ENCODE results near the gene PEAK3. TPM values are rescaled to one million over a fixed set of nuclear protein-coding genes. Genes with fewer than 3 reads are reported as not detected.

PEAK3 gene
- total and polyA plus RNA-seq, 4 donors: 0.31 to 7.4 (median 3.8) TPM

- no peaks in the 10 kb centered on the region for H3K27me3 ChIP-seq (ENCODE audit: control insufficient read depth in 3 of 3, insufficient read depth in 3 of 3, low read length in 2 of 3)
- TF ChIP-seq CTCF (IDR thresholded peaks at IDR 0.05; ENCODE audit: control extremely low read depth, extremely low read depth): no peak
- ATAC-seq (ENCODE audit: insufficient read depth, low FRiP score) (no peak), DNase-seq (no peak)
- 87 to 90% methylated on average over 12 of the region's 12 CpGs for WGBS, 2 donors
- H3K27ac ChIP-seq (ENCODE audit: low read depth in 1 of 2, low read length in 1 of 2): no peak overlapping the region
- no peaks in the 10 kb centered on the region for H3K9me3 ChIP-seq (ENCODE audit: control insufficient read depth in 4 of 4, insufficient read depth in 3 of 4, low read length in 3 of 4)
- H3K4me3 ChIP-seq: no peak overlapping the region
- peaks cover 0 to 32% (median 3%) of the 10 kb centered on the region in 4 donors for H3K36me3 ChIP-seq (ENCODE audit: control insufficient read depth in 4 of 4, insufficient read depth in 4 of 4, low read length in 4 of 4)
- H3K4me1 ChIP-seq (ENCODE audit: control insufficient read depth in 5 of 5, insufficient read depth in 5 of 5, low read length in 5 of 5): no peaks in the 10 kb centered on the region
- no peak overlapping the region for H3K9ac ChIP-seq (ENCODE audit: insufficient read depth in 1 of 2, low read length in 2 of 2)
Observed at GRCh38 chr19:2320939-2321338, 39.0 kb upstream of the PEAK3 start.

GRCh38 chr19:2320049-2320448 is 38.1 kb upstream of the PEAK3 start:
- TF ChIP-seq CTCF (IDR thresholded peaks at IDR 0.05; ENCODE audit: control extremely low read depth, extremely low read depth): no peak
- WGBS, 2 donors: 78 to 87% methylated on average over 12 of the region's 12 CpGs
- Histone ChIP-seq H3K4me3 (no peak overlapping the region), H3K36me3 (ENCODE audit: control insufficient read depth in 4 of 4, insufficient read depth in 4 of 4, low read length in 4 of 4) (peaks cover 0 to 27% (median 3%) of the 10 kb centered on the region in 4 donors), H3K27me3 (ENCODE audit: control insufficient read depth in 3 of 3, insufficient read depth in 3 of 3, low read length in 2 of 3) (peaks cover 0 to 2% (median 0%) of the 10 kb centered on the region in 3 donors), H3K9ac (ENCODE audit: insufficient read depth in 1 of 2, low read length in 2 of 2) (no peak overlapping the region), H3K9me3 (ENCODE audit: control insufficient read depth in 4 of 4, insufficient read depth in 3 of 4, low read length in 3 of 4) (peaks cover 0 to 3% (median 2%) of the 10 kb centered on the region in 4 donors), H3K4me1 (ENCODE audit: control insufficient read depth in 5 of 5, insufficient read depth in 5 of 5, low read length in 5 of 5) (no peaks in the 10 kb centered on the region), H3K27ac (ENCODE audit: low read depth in 1 of 2, low read length in 1 of 2) (no peak overlapping the region)
- no peak for DNase-seq
- ATAC-seq (ENCODE audit: insufficient read depth, low FRiP score): no peak

- Histone ChIP-seq H3K9me3 (ENCODE audit: control insufficient read depth in 4 of 4, insufficient read depth in 3 of 4, low read length in 3 of 4) (peaks cover 0 to 6% (median 2%) of the 10 kb centered on the region in 4 donors), H3K4me3 (no peak overlapping the region), H3K4me1 (ENCODE audit: control insufficient read depth in 5 of 5, insufficient read depth in 5 of 5, low read length in 5 of 5) (no peaks in the 10 kb centered on the region), H3K9ac (ENCODE audit: insufficient read depth in 1 of 2, low read length in 2 of 2) (no peak overlapping the region), H3K27me3 (ENCODE audit: control insufficient read depth in 3 of 3, insufficient read depth in 3 of 3, low read length in 2 of 3) (peaks cover 0 to 2% (median 0%) of the 10 kb centered on the region in 3 donors), H3K36me3 (ENCODE audit: control insufficient read depth in 4 of 4, insufficient read depth in 4 of 4, low read length in 4 of 4) (peaks cover 0 to 25% (median under 1%) of the 10 kb centered on the region in 4 donors), H3K27ac (ENCODE audit: low read depth in 1 of 2, low read length in 1 of 2) (no peak overlapping the region)
- ATAC-seq (ENCODE audit: insufficient read depth, low FRiP score) (no peak), DNase-seq (no peak)
- TF ChIP-seq CTCF (IDR thresholded peaks at IDR 0.05; ENCODE audit: control extremely low read depth, extremely low read depth): no peak
- WGBS, 2 donors: 93 to 94% methylated on average over 20 of the region's 20 CpGs
Observed at GRCh38 chr19:2319551-2319950, 37.6 kb upstream of the PEAK3 start.

- no peak overlapping the region for H3K4me3 ChIP-seq
- DNase-seq (no peak), ATAC-seq (ENCODE audit: insufficient read depth, low FRiP score) (no peak)
- peaks cover 0 to 2% (median 0%) of the 10 kb centered on the region in 3 donors for H3K27me3 ChIP-seq (ENCODE audit: control insufficient read depth in 3 of 3, insufficient read depth in 3 of 3, low read length in 2 of 3)
- H3K9ac ChIP-seq (ENCODE audit: insufficient read depth in 1 of 2, low read length in 2 of 2): no peak overlapping the region
- H3K4me1 ChIP-seq (ENCODE audit: control insufficient read depth in 5 of 5, insufficient read depth in 5 of 5, low read length in 5 of 5): no peaks in the 10 kb centered on the region
- H3K27ac ChIP-seq (ENCODE audit: low read depth in 1 of 2, low read length in 1 of 2): no peak overlapping the region
- H3K9me3 ChIP-seq (ENCODE audit: control insufficient read depth in 4 of 4, insufficient read depth in 3 of 4, low read length in 3 of 4): peaks cover 0 to 6% (median 2%) of the 10 kb centered on the region in 4 donors
- TF ChIP-seq CTCF (IDR thresholded peaks at IDR 0.05; ENCODE audit: control extremely low read depth, extremely low read depth): no peak
- 71 to 75% methylated on average over 6 of the region's 6 CpGs for WGBS, 2 donors
- peaks cover 0 to 20% (median 0%) of the 10 kb centered on the region in 4 donors for H3K36me3 ChIP-seq (ENCODE audit: control insufficient read depth in 4 of 4, insufficient read depth in 4 of 4, low read length in 4 of 4)
Observed at GRCh38 chr19:2318923-2319322, 36.9 kb upstream of the PEAK3 start.
